Natural killer cell (primary cell): ENCODE results near the gene CCDC87. TPM values are rescaled to one million over a fixed set of nuclear protein-coding genes. Genes with fewer than 3 reads are reported as not detected.
"Not testable (repeated sequence)": the region's sequence is repeated elsewhere in the genome, so short reads cannot be mapped to it uniquely, and the experiment has no call there.

ENCODE experiments used
- ATAC-seq, 3 donors: fragments of 150-1000 bp in 2 of 3; fragments of 200-7000 bp in 1 of 3; cut with Tn5 transposase; 1 replicate in 1 of 3; 2 replicates in 2 of 3; pipeline ENCODE4 v1.10.0; 2021; ENCODE audit warnings: mild to moderate bottlenecking in 2 of 3, moderate library complexity in 2 of 3
- DNase-seq, 2 donors: peaks; one replicate each; pipeline versions ENCODE4 v3.0.0 to v3.0.0-alpha.2; 2013 to 2021; ENCODE audit warnings: mixed read lengths in 1 of 2
- H3K27ac ChIP-seq: one replicate; pipeline ENCODE4 v1.5.1; 2013; ENCODE audit warnings: mild to moderate bottlenecking, low read length
- H3K27me3 ChIP-seq: one replicate; pipeline ENCODE4 v1.6.1; 2013; ENCODE audit warnings: low read length; ENCODE audit not compliant: control insufficient read depth, insufficient read depth
- H3K36me3 ChIP-seq: one replicate; pipeline ENCODE4 v1.6.1; 2013; ENCODE audit warnings: low read length; ENCODE audit not compliant: control insufficient read depth, insufficient read depth
- H3K4me1 ChIP-seq: one replicate; pipeline ENCODE4 v1.6.1; 2013; ENCODE audit warnings: low read length; ENCODE audit not compliant: control insufficient read depth, insufficient read depth
- H3K4me3 ChIP-seq: one replicate; pipeline ENCODE4 v1.5.1; 2013; ENCODE audit warnings: low read length
- H3K9me3 ChIP-seq: one replicate; pipeline ENCODE4 v1.6.1; 2013; ENCODE audit warnings: low read length; ENCODE audit not compliant: control insufficient read depth, insufficient read depth
- H3K27ac Mint-ChIP-seq, 2 donors: one replicate each; pipeline ENCODE4 v1.8.0; 2022; ENCODE audit warnings: mild to moderate bottlenecking in 2 of 2, mixed read lengths in 2 of 2, moderate library complexity in 1 of 2
- H3K27me3 Mint-ChIP-seq, 2 donors: one replicate each; pipeline ENCODE4 v1.8.0; 2022; ENCODE audit warnings: low read depth in 2 of 2, mixed read lengths in 2 of 2
- H3K36me3 Mint-ChIP-seq: one replicate; pipeline ENCODE4 v1.8.0; 2022; ENCODE audit warnings: mixed read lengths
- H3K4me1 Mint-ChIP-seq, 2 donors: one replicate each; pipeline ENCODE4 v1.8.0; 2022; ENCODE audit warnings: mixed read lengths in 2 of 2
- H3K4me3 Mint-ChIP-seq: one replicate; pipeline ENCODE4 v1.8.0; 2022; ENCODE audit warnings: mild to moderate bottlenecking, moderate library complexity, mixed read lengths
- H3K9me3 Mint-ChIP-seq, 2 donors: one replicate each; pipeline ENCODE4 v1.8.0; 2022; ENCODE audit warnings: mixed read lengths in 2 of 2
- CTCF ChIP-seq: fragments of 200-600 bp; IDR thresholded peaks from one replicate; pipeline ENCODE4 v1.8.0; 2022; ENCODE audit warnings: antibody characterized with exemption
- WGBS: methylation state at CpG from one replicate; pipeline ENCODE4 v1.1.7; 2013; ENCODE audit warnings: missing lambda C conversion rate; ENCODE audit not compliant: insufficient coverage; 5-methylcytosine and 5-hydroxymethylcytosine counted together
- intact Hi-C: fragments of 100-400 bp; cut with micrococcal nuclease; formaldehyde crosslinking; loops from one replicate; pipeline ENCODE4 v1.14.2; 2022
- total RNA-seq, 4 donors: library from RNA; stranded (reverse); fragments of 120-200 nt in 1 of 4; gene quantifications; one replicate each; pipeline versions ENCODE4 v1.2.3 to v1.2.4, GENCODE V29; 2013 to 2022

The CCDC87 gene
- total RNA-seq, 3 donors from 2014 or later (not counting 1 experiment from before 2014, with no cell fraction given) = 0.40 to 0.68 (median 0.49) TPM

- no peaks in the 10 kb centered on the region for H3K4me1 ChIP-seq
- Mint-ChIP-seq H3K9me3 (peaks cover 0 to 5% of the 10 kb centered on the region in 2 donors), H3K27ac (no peak overlapping the region)
These were observed 6.7 kb downstream of the CCDC87 start for GRCh38 chr11:66586136-66586535.

GRCh38 chr11:66585447-66585846 lies 7.4 kb downstream of the CCDC87 start:
- H3K36me3 ChIP-seq, H3K9me3 ChIP-seq, H3K36me3 Mint-ChIP-seq, H3K4me3 Mint-ChIP-seq, H3K27me3 Mint-ChIP-seq, H3K27ac Mint-ChIP-seq, H3K4me1 ChIP-seq, intact Hi-C loops, DNase-seq, H3K4me1 Mint-ChIP-seq, H3K27me3 ChIP-seq, H3K4me3 ChIP-seq, ATAC-seq, H3K27ac ChIP-seq, H3K9me3 Mint-ChIP-seq: not testable (repeated sequence)
- WGBS = no CpG with 5 or more reads among the region's 1 CpG

More at GRCh38 chr11:66586136-66586535, 6.7 kb downstream of the CCDC87 start:
- Histone ChIP-seq H3K4me3 (no peak overlapping the region), H3K27ac (no peak overlapping the region), H3K36me3 (no peaks in the 10 kb centered on the region), H3K27me3 (no peaks in the 10 kb centered on the region), H3K9me3 (no peaks in the 10 kb centered on the region)
- DNase-seq = no peak
- H3K27me3 Mint-ChIP-seq = no peaks in the 10 kb centered on the region
- WGBS = 89% methylated on average over 2 of the region's 2 CpGs
- no peaks in the 10 kb centered on the region for H3K4me1 Mint-ChIP-seq
- H3K36me3 Mint-ChIP-seq = no peaks in the 10 kb centered on the region
- no peak overlapping the region for H3K4me3 Mint-ChIP-seq
- no peak for TF ChIP-seq CTCF
- intact Hi-C loops = no loop called here
- ATAC-seq = no peak

GRCh38 chr11:66582565-66583147 lies 10.2 kb downstream of the CCDC87 start:
- H3K27ac ChIP-seq, H3K4me1 ChIP-seq, ATAC-seq, H3K27me3 Mint-ChIP-seq, H3K36me3 Mint-ChIP-seq, DNase-seq, H3K9me3 ChIP-seq, H3K4me3 Mint-ChIP-seq, intact Hi-C loops, H3K9me3 Mint-ChIP-seq, H3K4me3 ChIP-seq, H3K27me3 ChIP-seq, H3K27ac Mint-ChIP-seq, H3K36me3 ChIP-seq: not testable (repeated sequence)
- H3K4me1 Mint-ChIP-seq = peaks cover 0 to 11% of the 10 kb centered on the region in 2 donors
- WGBS = 93% methylated on average over 3 of the region's 3 CpGs

GRCh38 chr11:66581261-66581660 lies 11.6 kb downstream of the CCDC87 start:
- WGBS = 81% methylated on average over 3 of the region's 3 CpGs

More at GRCh38 chr11:66581261-66581660, 11.6 kb downstream of the CCDC87 start:
- ATAC-seq (no peak), DNase-seq (no peak)
- Mint-ChIP-seq H3K27ac (no peak overlapping the region), H3K36me3 (no peaks in the 10 kb centered on the region), H3K4me1 (peaks cover 0 to 11% of the 10 kb centered on the region in 2 donors), H3K4me3 (no peak overlapping the region), H3K27me3 (peaks cover 1 to 2% of the 10 kb centered on the region in 2 donors), H3K9me3 (peaks cover 0 to 5% of the 10 kb centered on the region in 2 donors)
- intact Hi-C loops = no loop called here
- Histone ChIP-seq H3K4me3 (no peak overlapping the region), H3K36me3 (no peaks in the 10 kb centered on the region), H3K27me3 (no peaks in the 10 kb centered on the region), H3K27ac (no peak overlapping the region), H3K9me3 (no peaks in the 10 kb centered on the region), H3K4me1 (peaks cover 6% of the 10 kb centered on the region)
- TF ChIP-seq CTCF = no peak
